GM21529 (cell line): ENCODE results near the gene FBXL15.

ENCODE experiments used
- ATAC-seq: cut with Tn5 transposase; IDR thresholded peaks from one replicate; pipeline ENCODE4 v1.9.1; 2021; ENCODE audit not compliant: unreplicated experiment

The FBXL15 gene

GRCh38 chr10:102424916-102425315, 4.3 kb downstream of the FBXL15 start:
- ATAC-seq = no peak

- ATAC-seq = no peak
Measured at GRCh38 chr10:102425444-102425843, 4.8 kb downstream of the FBXL15 start.

- ATAC-seq = no peak
Measured at GRCh38 chr10:102426803-102427287, 6.2 kb downstream of the FBXL15 start.

GRCh38 chr10:102429468-102429867, 8.8 kb downstream of the FBXL15 start:
- no peak for ATAC-seq

- no peak for ATAC-seq
Measured at GRCh38 chr10:102431452-102432124, 11.0 kb downstream of the FBXL15 start.

- peak; percentile 88 for ATAC-seq
Measured at GRCh38 chr10:102432162-102432950, 11.7 kb downstream of the FBXL15 start, which contains the start of gene CUEDC2. Gene CUEDC2 (minus strand): TSS chr10:102432574. CDS start chr10:102425188, 7,386 bp downstream.

GRCh38 chr10:102433619-102434046, 13.0 kb downstream of the FBXL15 start:
- no peak for ATAC-seq

GRCh38 chr10:102434394-102435132, 13.9 kb downstream of the FBXL15 start:
- ATAC-seq = no peak

GRCh38 chr10:102435133-102435497, 14.5 kb downstream of the FBXL15 start:
- no peak for ATAC-seq

GRCh38 chr10:102435529-102436233, 15.0 kb downstream of the FBXL15 start:
- no peak for ATAC-seq

- ATAC-seq = no peak
Measured at GRCh38 chr10:102436312-102436711, 15.7 kb downstream of the FBXL15 start.

GRCh38 chr10:102437515-102437914, 16.9 kb downstream of the FBXL15 start:
- ATAC-seq = no peak

GRCh38 chr10:102438374-102438773, 17.7 kb downstream of the FBXL15 start:
- no peak for ATAC-seq

- ATAC-seq = no peak
Measured at GRCh38 chr10:102444851-102445250, 24.2 kb downstream of the FBXL15 start.

- ATAC-seq = peak; percentile 52
Measured at GRCh38 chr10:102449321-102450123, 28.9 kb downstream of the FBXL15 start.

- ATAC-seq = peak; percentile 0
Measured at GRCh38 chr10:102450124-102450373, 29.4 kb downstream of the FBXL15 start.

- peak; percentile 65 for ATAC-seq
Measured at GRCh38 chr10:102450374-102451104, 29.9 kb downstream of the FBXL15 start.

- no peak for ATAC-seq
Measured at GRCh38 chr10:102451105-102451969, 30.7 kb downstream of the FBXL15 start, which contains the start of gene C10orf95. Gene C10orf95 (minus strand): TSS chr10:102451543. CDS start chr10:102451093, 450 bp downstream.
